HEK293 (cell line): ENCODE results near the gene SETD7.

Source experiments
- TCF7L2 ChIP-seq: IDR thresholded peaks from 2 replicates; pipeline ENCODE4 v1.6.1; 2011; ENCODE audit warnings: low read depth, mild to moderate bottlenecking, inconsistent platforms, low read length, moderate library complexity, borderline replicate concordance
- TRIM28 ChIP-seq: IDR thresholded peaks from 2 replicates; pipeline ENCODE4 v1.6.1; 2011; ENCODE audit warnings: low read length, control low read depth, borderline replicate concordance
- ZNF10 ChIP-seq: fragments of 450-650 bp; formaldehyde crosslinking; IDR thresholded peaks from 2 replicates; pipeline ENCODE4 v1.5.1; 2017; ENCODE audit warnings: missing biosample characterization, missing genetic modification characterization
- ZNF121 ChIP-seq: fragments of 450-650 bp; formaldehyde crosslinking; IDR thresholded peaks from 2 replicates; pipeline ENCODE4 v1.5.1; 2016; ENCODE audit warnings: missing biosample characterization, missing genetic modification characterization
- TF ChIP-seq, protein P1 (sequence below): fragments of 450-650 bp; formaldehyde crosslinking; conservative IDR thresholded peaks from 2 replicates; pipeline ENCODE4 v1.5.1; 2016; ENCODE audit warnings: low read depth, missing biosample characterization, missing genetic modification characterization
- TF ChIP-seq, protein P2 (sequence below): fragments of 450-650 bp; formaldehyde crosslinking; IDR thresholded peaks from 2 replicates; pipeline ENCODE4 v1.5.1; 2016; ENCODE audit warnings: missing biosample characterization, missing genetic modification characterization
- TF ChIP-seq, protein P3 (sequence below): sonication (generic); formaldehyde crosslinking; IDR thresholded peaks from 2 replicates; pipeline ENCODE4 v1.8.1; 2022; ENCODE audit warnings: mild to moderate bottlenecking, moderate library complexity, missing genetic modification reagents

DNA sequence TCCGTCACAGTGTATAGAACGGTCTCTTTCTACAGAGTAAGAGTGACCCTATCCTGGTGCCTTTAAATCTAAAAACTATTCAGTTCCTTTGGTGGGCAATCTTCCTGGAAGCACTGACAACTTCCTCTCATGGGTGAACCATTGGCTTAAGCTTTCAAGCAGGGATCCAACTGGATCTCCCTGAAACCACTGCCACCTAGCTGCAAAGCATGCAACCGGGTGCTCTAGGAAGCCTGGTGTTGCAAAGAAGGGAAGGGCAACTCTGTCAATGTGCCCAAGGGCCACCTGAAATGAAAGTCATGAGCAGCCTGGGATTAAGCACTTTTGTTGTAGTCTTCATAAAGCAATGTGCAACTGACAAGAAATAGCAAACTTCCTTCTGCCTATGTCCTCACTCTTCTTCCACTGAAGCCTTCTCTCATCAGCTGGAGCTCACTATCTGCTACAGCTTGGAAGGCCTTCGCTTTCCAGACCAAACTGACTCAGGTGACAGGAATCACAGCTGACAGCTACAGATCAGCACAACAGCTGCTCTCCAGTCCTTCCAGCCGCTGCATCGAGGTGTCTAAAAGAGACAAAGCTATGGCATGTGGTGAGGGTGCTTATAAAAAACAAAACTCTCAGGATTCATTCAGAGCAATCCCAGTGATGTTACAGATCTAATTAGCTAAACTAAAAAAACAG is 46.1 kb downstream of the SETD7 start:
- TF ChIP-seq, protein P1, sequence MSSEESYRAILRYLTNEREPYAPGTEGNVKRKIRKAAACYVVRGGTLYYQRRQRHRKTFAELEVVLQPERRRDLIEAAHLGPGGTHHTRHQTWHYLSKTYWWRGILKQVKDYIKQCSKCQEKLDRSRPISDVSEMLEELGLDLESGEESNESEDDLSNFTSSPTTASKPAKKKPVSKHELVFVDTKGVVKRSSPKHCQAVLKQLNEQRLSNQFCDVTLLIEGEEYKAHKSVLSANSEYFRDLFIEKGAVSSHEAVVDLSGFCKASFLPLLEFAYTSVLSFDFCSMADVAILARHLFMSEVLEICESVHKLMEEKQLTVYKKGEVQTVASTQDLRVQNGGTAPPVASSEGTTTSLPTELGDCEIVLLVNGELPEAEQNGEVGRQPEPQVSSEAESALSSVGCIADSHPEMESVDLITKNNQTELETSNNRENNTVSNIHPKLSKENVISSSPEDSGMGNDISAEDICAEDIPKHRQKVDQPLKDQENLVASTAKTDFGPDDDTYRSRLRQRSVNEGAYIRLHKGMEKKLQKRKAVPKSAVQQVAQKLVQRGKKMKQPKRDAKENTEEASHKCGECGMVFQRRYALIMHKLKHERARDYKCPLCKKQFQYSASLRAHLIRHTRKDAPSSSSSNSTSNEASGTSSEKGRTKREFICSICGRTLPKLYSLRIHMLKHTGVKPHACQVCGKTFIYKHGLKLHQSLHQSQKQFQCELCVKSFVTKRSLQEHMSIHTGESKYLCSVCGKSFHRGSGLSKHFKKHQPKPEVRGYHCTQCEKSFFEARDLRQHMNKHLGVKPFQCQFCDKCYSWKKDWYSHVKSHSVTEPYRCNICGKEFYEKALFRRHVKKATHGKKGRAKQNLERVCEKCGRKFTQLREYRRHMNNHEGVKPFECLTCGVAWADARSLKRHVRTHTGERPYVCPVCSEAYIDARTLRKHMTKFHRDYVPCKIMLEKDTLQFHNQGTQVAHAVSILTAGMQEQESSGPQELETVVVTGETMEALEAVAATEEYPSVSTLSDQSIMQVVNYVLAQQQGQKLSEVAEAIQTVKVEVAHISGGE (tag by site-specific recombination): no peak
- TF ChIP-seq TRIM28 (no peak), ZNF121 (tag by site-specific recombination) (no peak), ZNF10 (tag by site-specific recombination) (no peak), TCF7L2 (no peak)
- TF ChIP-seq, protein P2, sequence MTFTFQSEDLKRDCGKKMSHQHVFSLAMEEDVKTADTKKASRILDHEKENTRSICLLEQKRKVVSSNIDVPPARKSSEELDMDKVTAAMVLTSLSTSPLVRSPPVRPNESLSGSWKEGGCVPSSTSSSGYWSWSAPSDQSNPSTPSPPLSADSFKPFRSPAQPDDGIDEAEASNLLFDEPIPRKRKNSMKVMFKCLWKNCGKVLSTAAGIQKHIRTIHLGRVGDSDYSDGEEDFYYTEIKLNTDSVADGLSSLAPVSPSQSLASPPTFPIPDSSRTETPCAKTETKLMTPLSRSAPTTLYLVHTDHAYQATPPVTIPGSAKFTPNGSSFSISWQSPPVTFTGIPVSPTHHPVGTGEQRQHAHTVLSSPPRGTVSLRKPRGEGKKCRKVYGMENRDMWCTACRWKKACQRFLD (tag by site-specific recombination): no peak
- TF ChIP-seq, protein P3, sequence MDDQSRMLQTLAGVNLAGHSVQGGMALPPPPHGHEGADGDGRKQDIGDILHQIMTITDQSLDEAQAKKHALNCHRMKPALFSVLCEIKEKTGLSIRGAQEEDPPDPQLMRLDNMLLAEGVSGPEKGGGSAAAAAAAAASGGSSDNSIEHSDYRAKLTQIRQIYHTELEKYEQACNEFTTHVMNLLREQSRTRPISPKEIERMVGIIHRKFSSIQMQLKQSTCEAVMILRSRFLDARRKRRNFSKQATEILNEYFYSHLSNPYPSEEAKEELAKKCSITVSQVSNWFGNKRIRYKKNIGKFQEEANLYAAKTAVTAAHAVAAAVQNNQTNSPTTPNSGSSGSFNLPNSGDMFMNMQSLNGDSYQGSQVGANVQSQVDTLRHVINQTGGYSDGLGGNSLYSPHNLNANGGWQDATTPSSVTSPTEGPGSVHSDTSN (CRISPR knock-in tag): no peak
